Left renal cortex interstitium (tissue), 4 donors: Measurements from ENCODE around the gene SLF1. TPM values are rescaled to one million over a fixed set of nuclear protein-coding genes. Genes with fewer than 3 reads are reported as not detected.

Source experiments
- DNase-seq, 4 donors: peaks; one replicate each; pipeline ENCODE4 v3.0.0-alpha.2; 2013; ENCODE audit warnings: low read depth in 4 of 4, low spot score in 2 of 4, missing footprints in 1 of 4
- polyA plus RNA-seq, 4 donors: library from polyadenylated mRNA; unstranded; fragments of 120-200 nt; gene quantifications; one replicate each; pipeline ENCODE4 v1.2.1, GENCODE V29; 2013; ENCODE audit not compliant: insufficient read length in 4 of 4

SLF1 gene
- polyA plus RNA-seq, 4 donors: 11.6 to 16.1 (median 15.5) TPM

GRCh38 chr5:94660506-94660905, 42.0 kb downstream of the SLF1 start:
- DNase-seq: no peak

- DNase-seq: no peak
Observed at GRCh38 chr5:94661086-94661485, 42.6 kb downstream of the SLF1 start.

GRCh38 chr5:94667937-94668336, 49.5 kb downstream of the SLF1 start:
- no peak for DNase-seq

- no peak for DNase-seq
Observed at GRCh38 chr5:94670726-94671125, 52.3 kb downstream of the SLF1 start.

- DNase-seq: no peak
Observed at GRCh38 chr5:94672746-94673145, 54.3 kb downstream of the SLF1 start.

- DNase-seq: no peak
Observed at GRCh38 chr5:94674490-94675382, 56.3 kb downstream of the SLF1 start.

GRCh38 chr5:94675965-94676618, 57.6 kb downstream of the SLF1 start:
- no peak for DNase-seq

GRCh38 chr5:94682814-94683520, 64.5 kb downstream of the SLF1 start:
- no peak for DNase-seq

- DNase-seq: no peak
Observed at GRCh38 chr5:94689908-94690307, 71.4 kb downstream of the SLF1 start.

GRCh38 chr5:94690778-94691177, 72.3 kb downstream of the SLF1 start:
- peak in 1 of 4 donors; percentile 38 for DNase-seq

- no peak for DNase-seq
Observed at GRCh38 chr5:94691291-94691690, 72.8 kb downstream of the SLF1 start.

GRCh38 chr5:94691949-94692348, 73.5 kb downstream of the SLF1 start:
- no peak for DNase-seq

- no peak for DNase-seq
Observed at GRCh38 chr5:94692581-94692980, 74.1 kb downstream of the SLF1 start.

- peak in 1 of 4 donors; percentile 40 for DNase-seq
Observed at GRCh38 chr5:94693043-94693822, 74.8 kb downstream of the SLF1 start.

GRCh38 chr5:94693845-94694370, 75.4 kb downstream of the SLF1 start:
- no peak for DNase-seq

- no peak for DNase-seq
Observed at GRCh38 chr5:94694671-94695070, 76.2 kb downstream of the SLF1 start.

- DNase-seq: no peak
Observed at GRCh38 chr5:94698197-94698596, 79.7 kb downstream of the SLF1 start.

- DNase-seq: no peak
Observed at GRCh38 chr5:94699562-94699961, 81.1 kb downstream of the SLF1 start.

GRCh38 chr5:94700592-94700991, 82.1 kb downstream of the SLF1 start:
- no peak for DNase-seq

- no peak for DNase-seq
Observed at GRCh38 chr5:94702729-94703128, 84.3 kb downstream of the SLF1 start.
